Cardiac muscle cell (in vitro differentiated cells and primary cell): ENCODE data around the gene CPLANE2. TPM values are rescaled to one million over a fixed set of nuclear protein-coding genes. Genes with fewer than 3 reads are reported as not detected.
"Not testable (repeated sequence)": the region's sequence is repeated elsewhere in the genome, so short reads cannot be mapped to it uniquely, and the experiment has no call there.

Experiments used
- DNase-seq, 2 donors: peaks; one replicate each; pipeline versions ENCODE4 v3.0.0 to v3.0.0-alpha.2; 2010 to 2017; ENCODE audit warnings: low read depth in 1 of 2, low spot score in 1 of 2
- H3K27ac ChIP-seq: fragments of 200-600 bp; sonication (generic); 2 replicates; pipeline ENCODE4 v1.5.1; 2016
- H3K27me3 ChIP-seq: fragments of 200-600 bp; sonication (generic); 2 replicates; pipeline ENCODE4 v1.6.0; 2016; ENCODE audit warnings: control low read depth
- H3K36me3 ChIP-seq: fragments of 200-600 bp; sonication (generic); 2 replicates; pipeline ENCODE4 v1.5.1; 2016; ENCODE audit warnings: control low read depth
- H3K4me1 ChIP-seq: fragments of 200-600 bp; sonication (generic); 2 replicates; pipeline ENCODE4 v1.8.1; 2017; ENCODE audit warnings: low read depth, mild to moderate bottlenecking, mixed run types
- H3K4me3 ChIP-seq: fragments of 200-600 bp; sonication (generic); 2 replicates; pipeline ENCODE4 v1.5.1; 2016; ENCODE audit warnings: mild to moderate bottlenecking
- H3K9me3 ChIP-seq: fragments of 200-600 bp; sonication (generic); 2 replicates; pipeline ENCODE4 v1.5.1; 2017; ENCODE audit warnings: low read depth, mild to moderate bottlenecking, control low read depth
- polyA plus RNA-seq: library from polyadenylated mRNA; unstranded; fragments of >200 nt; fragmentation: Nextera tagmentation; extraction: Ambion mirVana; gene quantifications from 2 replicates; pipeline ENCODE4 v1.2.1, GENCODE V29; 2016
- total RNA-seq: library from RNA; depleted of rRNA; stranded (reverse); fragments of >200 nt; gene quantifications from 2 replicates; pipeline ENCODE4 v1.2.3, GENCODE V29; 2016
- TF ChIP-seq, protein P1 (sequence below): IDR thresholded peaks from 2 replicates; pipeline ENCODE4 v1.5.1; 2012; ENCODE audit warnings: low read depth, mild to moderate bottlenecking, low read length

Gene CPLANE2
- total and polyA plus RNA-seq, 2 experiments from 2014 or later, result 9.1 to 26.5 TPM

DNA sequence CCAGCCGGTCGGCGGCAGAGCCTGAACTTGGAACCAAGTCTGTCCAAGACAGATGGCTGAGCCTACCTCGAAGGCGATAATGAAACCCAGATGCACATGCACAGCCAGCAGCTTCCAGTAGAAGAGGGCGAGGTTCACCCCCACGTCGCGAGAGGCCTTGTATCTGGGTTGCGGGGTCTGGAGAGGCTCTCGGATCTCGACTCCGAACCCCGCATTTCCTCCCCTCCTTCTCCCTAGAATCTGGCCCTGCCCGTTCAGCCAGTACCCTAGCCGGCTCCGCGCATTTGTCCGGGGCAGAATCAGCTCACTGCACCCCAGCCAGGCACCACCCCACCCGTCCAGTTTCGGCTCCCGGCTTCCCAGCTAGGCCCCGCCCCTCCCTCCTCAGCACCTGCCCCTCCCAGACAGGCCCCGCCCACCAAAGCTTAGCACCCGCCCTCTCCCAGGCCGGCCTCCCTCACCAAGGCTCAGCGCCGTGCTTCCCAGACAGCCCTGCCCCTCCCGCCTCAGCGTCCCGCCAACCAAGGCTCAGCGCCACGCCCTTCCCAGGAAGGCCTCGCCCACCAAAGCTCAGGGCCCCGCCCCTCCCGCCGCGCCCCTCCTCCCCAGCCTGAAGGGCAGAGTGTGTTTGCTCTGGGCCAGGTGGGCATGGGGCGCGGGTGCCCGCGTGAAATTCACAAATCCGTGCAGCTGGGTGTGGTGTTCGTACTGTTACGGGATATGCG lies 19.8 kb downstream of the CPLANE2 start:
- DNase-seq, result peak; percentile 99

DNA sequence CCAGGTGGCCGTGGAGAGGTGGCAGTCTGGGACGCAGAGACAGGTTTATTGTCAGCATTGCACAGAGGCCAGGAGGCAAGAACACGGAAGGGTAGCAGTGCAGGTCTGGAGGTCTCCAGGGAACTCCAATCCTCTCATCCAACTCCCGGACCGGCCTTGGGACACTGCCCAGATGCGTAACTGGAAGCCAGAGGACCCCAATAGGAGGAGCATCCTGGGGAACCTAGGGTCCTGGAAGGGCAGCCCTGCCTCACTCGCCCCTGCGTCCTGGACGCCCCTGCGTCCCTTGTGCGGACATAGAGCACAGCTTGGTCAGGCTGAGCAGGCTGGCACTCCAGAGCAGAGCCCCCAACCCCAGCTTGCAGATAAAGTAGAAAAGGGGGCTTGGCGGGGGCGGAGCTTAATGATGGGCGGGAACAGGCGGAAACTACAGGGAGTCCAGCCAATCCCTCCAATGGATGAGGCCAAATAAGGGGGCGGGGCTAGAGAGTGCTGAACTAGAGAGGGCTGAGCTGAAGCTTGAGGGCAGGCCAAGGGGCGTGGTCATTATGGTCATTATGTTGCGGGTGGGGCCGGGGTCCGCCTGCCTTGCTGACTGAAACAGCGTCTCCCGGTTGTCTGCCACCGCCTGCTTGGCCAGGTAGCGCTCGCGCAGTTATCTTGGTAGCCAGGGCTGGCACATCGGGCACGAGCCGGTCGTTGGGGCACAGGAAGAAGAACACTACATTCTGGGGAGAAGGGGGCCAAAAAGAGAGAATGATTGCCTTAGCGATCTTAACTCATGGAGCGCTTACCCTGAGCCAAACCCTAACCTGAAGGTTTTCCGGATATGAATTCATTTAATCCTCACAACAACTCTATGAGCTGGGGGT lies 20.9 kb downstream of the CPLANE2 start:
- TF ChIP-seq, protein P1, sequence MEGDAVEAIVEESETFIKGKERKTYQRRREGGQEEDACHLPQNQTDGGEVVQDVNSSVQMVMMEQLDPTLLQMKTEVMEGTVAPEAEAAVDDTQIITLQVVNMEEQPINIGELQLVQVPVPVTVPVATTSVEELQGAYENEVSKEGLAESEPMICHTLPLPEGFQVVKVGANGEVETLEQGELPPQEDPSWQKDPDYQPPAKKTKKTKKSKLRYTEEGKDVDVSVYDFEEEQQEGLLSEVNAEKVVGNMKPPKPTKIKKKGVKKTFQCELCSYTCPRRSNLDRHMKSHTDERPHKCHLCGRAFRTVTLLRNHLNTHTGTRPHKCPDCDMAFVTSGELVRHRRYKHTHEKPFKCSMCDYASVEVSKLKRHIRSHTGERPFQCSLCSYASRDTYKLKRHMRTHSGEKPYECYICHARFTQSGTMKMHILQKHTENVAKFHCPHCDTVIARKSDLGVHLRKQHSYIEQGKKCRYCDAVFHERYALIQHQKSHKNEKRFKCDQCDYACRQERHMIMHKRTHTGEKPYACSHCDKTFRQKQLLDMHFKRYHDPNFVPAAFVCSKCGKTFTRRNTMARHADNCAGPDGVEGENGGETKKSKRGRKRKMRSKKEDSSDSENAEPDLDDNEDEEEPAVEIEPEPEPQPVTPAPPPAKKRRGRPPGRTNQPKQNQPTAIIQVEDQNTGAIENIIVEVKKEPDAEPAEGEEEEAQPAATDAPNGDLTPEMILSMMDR, result no peak
- Histone ChIP-seq H3K27ac (no peak overlapping the region), H3K4me3 (peak overlapping the region; percentile 27), H3K36me3 (no peaks in the 10 kb centered on the region), H3K9me3 (no peaks in the 10 kb centered on the region), H3K27me3 (peaks cover 5% of the 10 kb centered on the region), H3K4me1 (no peaks in the 10 kb centered on the region)
- DNase-seq, result peak; percentile 94 to 99

More for the DNA sequence above, 19.8 kb downstream of the CPLANE2 start:
- Histone ChIP-seq H3K27me3 (peaks cover 13% of the 10 kb centered on the region), H3K4me3 (peak overlapping the region; percentile 27), H3K27ac (no peak overlapping the region), H3K36me3 (no peaks in the 10 kb centered on the region), H3K4me1 (no peaks in the 10 kb centered on the region), H3K9me3 (no peaks in the 10 kb centered on the region)
- TF ChIP-seq, protein P1, result no peak

DNA sequence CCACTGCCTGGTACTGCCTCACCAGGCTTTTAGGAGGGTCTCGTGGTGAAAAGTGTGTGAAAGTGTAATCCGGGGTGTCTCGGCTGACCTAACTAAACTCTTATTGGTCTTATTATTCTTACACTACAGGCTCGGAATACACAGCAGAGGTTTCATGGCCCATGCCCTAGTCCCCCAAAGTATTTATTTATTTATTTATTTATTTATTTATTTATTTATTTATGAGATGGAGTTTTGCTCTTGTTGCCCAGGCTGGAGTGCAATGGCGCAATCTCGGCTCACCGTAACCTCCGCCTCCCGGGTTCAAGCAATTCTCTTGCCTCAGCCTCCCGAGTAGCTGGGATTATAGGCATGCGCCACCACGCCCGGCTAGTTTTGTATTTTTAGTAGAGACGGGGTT lies 21.7 kb downstream of the CPLANE2 start:
- H3K4me3 ChIP-seq, DNase-seq, H3K36me3 ChIP-seq, H3K4me1 ChIP-seq, H3K9me3 ChIP-seq, H3K27me3 ChIP-seq, H3K27ac ChIP-seq: not testable (repeated sequence)

DNA sequence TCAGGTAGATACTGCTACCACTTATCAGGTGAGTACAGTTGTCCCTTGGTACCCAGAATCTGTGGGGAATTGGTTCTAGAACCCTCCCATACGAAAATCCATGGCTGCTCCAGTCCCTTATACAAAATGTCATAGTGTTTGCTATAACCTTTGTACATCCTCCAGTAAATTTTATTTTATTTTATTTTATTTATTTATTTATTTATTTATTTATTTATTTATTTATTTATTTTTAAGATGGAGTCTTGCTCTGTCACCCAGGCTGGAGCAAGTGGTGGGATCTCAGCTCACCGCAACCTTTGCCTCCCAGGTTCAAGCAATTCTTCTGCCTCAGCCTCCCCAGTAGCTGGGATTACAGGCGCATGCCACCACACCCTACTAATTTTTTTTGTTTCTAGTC lies 23.4 kb downstream of the CPLANE2 start:
- H3K4me3 ChIP-seq, H3K27ac ChIP-seq, DNase-seq, H3K9me3 ChIP-seq, H3K4me1 ChIP-seq, H3K36me3 ChIP-seq, H3K27me3 ChIP-seq: not testable (repeated sequence)

DNA sequence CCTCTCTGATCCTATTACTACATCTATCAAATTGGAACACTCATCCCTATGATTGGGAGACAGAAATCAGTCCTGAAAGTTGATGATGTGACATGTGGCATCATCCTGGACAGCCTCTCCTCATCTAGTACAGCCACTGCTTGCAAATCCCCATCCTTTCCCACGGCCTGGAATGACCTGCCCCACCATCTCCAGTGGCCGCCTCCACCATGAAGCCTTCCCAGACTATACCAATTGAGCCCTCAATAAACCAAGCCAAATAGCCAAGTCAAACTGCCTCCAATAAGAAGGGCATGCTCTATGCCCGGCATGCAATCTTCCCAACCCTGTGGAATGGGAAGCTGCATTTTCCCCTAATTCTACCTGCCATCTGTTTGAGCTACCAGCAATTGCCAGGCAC lies 24.0 kb downstream of the CPLANE2 start:
- Histone ChIP-seq H3K4me1 (no peaks in the 10 kb centered on the region), H3K27me3 (no peaks in the 10 kb centered on the region), H3K27ac (no peak overlapping the region), H3K4me3 (no peak overlapping the region), H3K36me3 (no peaks in the 10 kb centered on the region), H3K9me3 (no peaks in the 10 kb centered on the region)
- TF ChIP-seq, protein P1, result no peak
- no peak for DNase-seq

DNA sequence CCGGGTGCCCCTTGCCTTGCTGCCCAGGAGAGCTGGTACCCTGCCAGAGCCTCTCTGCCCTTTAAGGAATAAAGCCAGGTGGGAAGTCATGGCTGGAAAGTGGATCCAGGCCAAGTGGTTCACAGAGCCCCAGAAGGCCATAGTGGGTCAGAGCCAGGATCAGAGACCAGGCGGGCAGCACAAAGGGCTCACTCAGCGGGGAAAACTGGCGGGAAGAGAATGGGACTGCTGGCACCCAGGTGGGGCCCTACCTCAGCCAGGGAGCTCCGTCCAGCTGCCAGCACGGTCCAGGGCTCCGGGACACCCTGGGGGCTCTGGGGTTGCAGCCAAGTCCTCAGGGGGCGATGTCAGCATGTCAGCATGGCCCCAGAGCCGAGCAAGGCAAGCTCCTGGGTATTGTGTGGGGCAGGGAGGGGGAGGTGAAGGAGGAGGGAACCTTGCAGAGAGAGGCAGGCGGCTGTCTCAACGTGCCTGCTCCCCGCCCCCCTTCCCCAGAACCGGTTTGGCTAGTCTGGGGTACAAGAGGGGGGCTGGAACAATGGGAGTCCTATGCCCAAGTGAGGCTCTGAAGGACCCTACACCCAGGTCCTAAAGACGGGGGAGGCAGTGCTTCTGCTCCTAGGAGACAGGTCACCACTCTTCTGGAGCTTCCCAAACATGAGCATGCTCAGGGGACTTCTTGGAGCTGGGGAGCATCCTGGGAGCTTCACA lies 24.6 kb downstream of the CPLANE2 start, which contains the start of gene ARHGEF19:
TSS of gene ARHGEF19 (minus strand) at position 402 of the 711 bp plus-strand sequence. CDS start 3,598 bp downstream, outside the sequence.
- no peak for DNase-seq
- Histone ChIP-seq H3K4me3 (no peak within 1 kb of the TSS), H3K27ac (no peak within 1 kb of the TSS), H3K4me1 (no peaks in the 10 kb centered on the region), H3K36me3 (no peaks in the 10 kb centered on the region), H3K9me3 (no peaks in the 10 kb centered on the region), H3K27me3 (no peaks in the 10 kb centered on the region)
- TF ChIP-seq, protein P1, result no peak
